B cell (primary cell): ENCODE data around the gene RINL. TPM values are rescaled to one million over a fixed set of nuclear protein-coding genes. Genes with fewer than 3 reads are reported as not detected.

Source experiments
- ATAC-seq: fragments of 200-7000 bp; cut with Tn5 transposase; one replicate; pipeline ENCODE4 v1.10.0; 2021; ENCODE audit warnings: low read depth, mild to moderate bottlenecking, moderate number of reproducible peaks, moderate library complexity
- CTCF ChIA-PET: fragments of 350-600 bp; sonication (Branson Sonifier 250); formaldehyde crosslinking; loops from one replicate; lab custom pipeline; 2021; ENCODE audit warnings: antibody characterized with exemption, inconsistent platforms; lab: Charles Lee
- POLR2A ChIA-PET: fragments of 350-600 bp; sonication (Branson Sonifier 250); formaldehyde crosslinking; loops from one replicate; lab custom pipeline; 2021; ENCODE audit warnings: antibody characterized with exemption; lab: Charles Lee
- DNase-seq: peaks from one replicate; pipeline ENCODE4 v3.0.0; 2013
- H2AFZ ChIP-seq: 2 replicates; pipeline ENCODE4 v1.6.1; 2012; ENCODE audit warnings: mild to moderate bottlenecking, low read depth, low read length; ENCODE audit not compliant: insufficient read depth, poor library complexity, severe bottlenecking
- H3K27ac ChIP-seq, 2 donors: 1 replicate in 1 of 2; 2 replicates in 1 of 2; pipeline ENCODE4 v1.5.1; 2012 to 2013; ENCODE audit warnings: low read length in 2 of 2, mild to moderate bottlenecking in 2 of 2, moderate library complexity in 1 of 2
- H3K27me3 ChIP-seq, 4 experiments: fragments of 200-600 bp in 1 of 4; sonication (generic) in 1 of 4; replicated peaks in 1 of 4; 1 replicate in 2 of 4; 2 replicates in 2 of 4; pipeline versions ENCODE4 v1.6.1 to v1.7.0; 2013 to 2016; ENCODE audit warnings: low read length in 3 of 4, mild to moderate bottlenecking in 2 of 4, mixed read lengths in 1 of 4, moderate library complexity in 1 of 4; ENCODE audit not compliant: insufficient read depth in 4 of 4, control insufficient read depth in 3 of 4; ENCODE audit errors: control extremely low read depth in 1 of 4
- H3K36me3 ChIP-seq, 2 experiments: replicated peaks in 1 of 2; 1 replicate in 1 of 2; 2 replicates in 1 of 2; pipeline versions ENCODE4 v1.6.1 to v1.7.1; 2013; ENCODE audit warnings: low read length in 1 of 2; ENCODE audit not compliant: insufficient read depth in 2 of 2, control insufficient read depth in 1 of 2; ENCODE audit errors: control extremely low read depth in 1 of 2, extremely low read depth in 1 of 2
- H3K4me1 ChIP-seq, 2 donors: fragments of 200-600 bp in 1 of 2; sonication (generic) in 1 of 2; 1 replicate in 1 of 2; 2 replicates in 1 of 2; pipeline versions ENCODE4 v1.5.1 to v1.6.1; 2013 to 2017; ENCODE audit warnings: low read length in 2 of 2; ENCODE audit not compliant: control insufficient read depth in 2 of 2, insufficient read depth in 2 of 2
- H3K4me2 ChIP-seq: replicated peaks from 2 replicates; pipeline ENCODE3; 2012; ENCODE audit warnings: mild to moderate bottlenecking, low read depth, low read length; ENCODE audit not compliant: poor library complexity, severe bottlenecking
- H3K4me3 ChIP-seq, 5 experiments: fragments of 200-600 bp in 1 of 5; sonication (generic) in 1 of 5; 1 replicate in 3 of 5; 2 replicates in 2 of 5; pipeline versions ENCODE4 v1.5.1 to v1.7.0; 2011 to 2016; ENCODE audit warnings: low read length in 4 of 5, mild to moderate bottlenecking in 4 of 5, low read depth in 2 of 5, control low read depth in 1 of 5, moderate library complexity in 1 of 5; ENCODE audit not compliant: insufficient read depth in 1 of 5; ENCODE audit errors: control extremely low read depth in 1 of 5, extremely low read depth in 1 of 5
- H3K79me2 ChIP-seq: fragments of 200-600 bp; sonication (generic); one replicate; pipeline ENCODE4 v1.6.0; 2016; ENCODE audit warnings: low read length; ENCODE audit not compliant: control insufficient read depth, insufficient read depth
- H3K9ac ChIP-seq: fragments of 200-600 bp; sonication (generic); 2 replicates; pipeline ENCODE4 v1.6.1; 2017; ENCODE audit warnings: mild to moderate bottlenecking, low read length, moderate library complexity
- H3K9me3 ChIP-seq, 3 donors: one replicate each; pipeline versions ENCODE4 v1.6.1 to v1.7.1; 2013; ENCODE audit warnings: low read length in 2 of 3; ENCODE audit not compliant: control insufficient read depth in 2 of 3, insufficient read depth in 1 of 3; ENCODE audit errors: control extremely low read depth in 1 of 3
- H4K20me1 ChIP-seq: 2 replicates; pipeline ENCODE4 v1.6.0; 2012; ENCODE audit warnings: mild to moderate bottlenecking, low read length; ENCODE audit not compliant: insufficient read depth, control insufficient read depth, poor library complexity, severe bottlenecking
- H3K27ac Mint-ChIP-seq: one replicate; pipeline ENCODE4 v1.8.0; 2021; ENCODE audit warnings: mixed read lengths
- H3K27me3 Mint-ChIP-seq: one replicate; pipeline ENCODE4 v1.8.0; 2021; ENCODE audit warnings: mixed read lengths
- H3K4me1 Mint-ChIP-seq: one replicate; pipeline ENCODE4 v1.8.0; 2021; ENCODE audit warnings: mixed read lengths
- H3K4me3 Mint-ChIP-seq: one replicate; pipeline ENCODE4 v1.8.0; 2021; ENCODE audit warnings: mixed read lengths
- H3K9me3 Mint-ChIP-seq: one replicate; pipeline ENCODE4 v1.8.0; 2022; ENCODE audit warnings: mixed read lengths; ENCODE audit not compliant: insufficient read depth
- CTCF ChIP-seq: fragments of 200-600 bp; IDR thresholded peaks from one replicate; pipeline ENCODE4 v1.8.0; 2022; ENCODE audit warnings: antibody characterized with exemption, mild to moderate bottlenecking
- EZH2 ChIP-seq: IDR thresholded peaks from 2 replicates; pipeline ENCODE4 v1.6.1; 2012; ENCODE audit warnings: borderline replicate concordance, low read depth, mild to moderate bottlenecking, moderate library complexity, low read length; ENCODE audit not compliant: insufficient read depth, poor library complexity, severe bottlenecking
- WGBS: methylation state at CpG from one replicate; pipeline ENCODE4 v1.1.5; 2013; ENCODE audit warnings: missing lambda C conversion rate; ENCODE audit not compliant: insufficient coverage; 5-methylcytosine and 5-hydroxymethylcytosine counted together
- intact Hi-C: fragments of 100-400 bp; cut with micrococcal nuclease; formaldehyde crosslinking; loops from one replicate; pipeline ENCODE4 v1.10.0; 2022
- polyA plus RNA-seq: library from polyadenylated mRNA; depleted of rRNA; stranded (reverse); fragments of >200 nt; gene quantifications from 2 replicates; pipeline ENCODE4 v1.2.3, GENCODE V29; 2012
- total RNA-seq, 2 donors: library from RNA; stranded (reverse); fragments of 120-200 nt in 1 of 2; gene quantifications; 1 replicate in 1 of 2; 2 replicates in 1 of 2; pipeline versions ENCODE4 v1.2.3 to v1.2.4, GENCODE V29; 2013 to 2022

Gene RINL
- total and polyA plus RNA-seq, 2 donors (not counting 1 experiment from before 2014, with no cell fraction given): 67.0 to 113 TPM

DNA sequence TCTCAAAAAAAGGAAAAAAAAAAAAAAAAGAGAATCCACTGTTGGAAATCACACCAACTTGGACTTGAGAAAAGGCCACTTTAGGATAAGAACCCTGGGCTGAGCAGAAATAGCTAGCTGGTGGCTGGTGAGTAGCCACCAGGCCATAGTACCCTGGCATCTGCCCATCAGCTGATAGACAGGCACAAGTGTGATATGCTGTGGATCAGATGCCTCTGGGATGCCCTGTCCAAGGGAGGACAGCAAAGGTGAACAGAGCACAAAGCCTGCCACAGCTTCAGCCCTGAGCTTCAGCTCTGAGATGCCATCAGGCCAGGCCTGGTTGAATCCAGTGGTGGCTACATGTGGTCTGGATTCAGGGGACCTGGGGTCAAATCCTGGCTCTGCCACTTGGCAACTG, 12.6 kb upstream of the RINL start:
- Histone ChIP-seq H3K4me2 (no peak overlapping the region), H3K79me2 (peaks cover 34% of the 10 kb centered on the region), H3K4me1 (peaks cover 3 to 11% of the 10 kb centered on the region in 2 donors), H3K9ac (no peak overlapping the region), H3K4me3 (no peak overlapping the region), H2AFZ (no peak overlapping the region), H4K20me1 (no peaks in the 10 kb centered on the region), H3K9me3 (no peaks in the 10 kb centered on the region), H3K27ac (no peak overlapping the region), H3K36me3 (peaks cover 0 to 23% of the 10 kb centered on the region in 2 experiments), H3K27me3 (no peaks in the 10 kb centered on the region)
- DNase-seq (no peak), ATAC-seq (no peak)
- CTCF ChIA-PET: interaction anchor here (1.0 kb wide), 1 partner anchor 41 kb away, joined by 3 read pairs; no protein-coding TSS in a partner anchor
- Mint-ChIP-seq H3K27me3 (no peaks in the 10 kb centered on the region), H3K27ac (no peak overlapping the region), H3K4me1 (peaks cover 4% of the 10 kb centered on the region), H3K9me3 (no peaks in the 10 kb centered on the region), H3K4me3 (no peak overlapping the region)
- no peak for TF ChIP-seq CTCF
- no peak for TF ChIP-seq EZH2
- intact Hi-C loops: no loop called here
- POLR2A ChIA-PET: no interaction called here

- ChIA-PET CTCF (interaction anchor here (1.4 to 3.2 kb wide), 2 partner anchors 40 to 120 kb away, joined by 3 to 24 read pairs; no protein-coding TSS in a partner anchor), POLR2A (no interaction called here)
- Histone ChIP-seq H3K4me1 (peaks cover 3 to 8% of the 10 kb centered on the region in 2 donors), H3K9me3 (no peaks in the 10 kb centered on the region), H3K36me3 (peaks cover 0 to 23% of the 10 kb centered on the region in 2 experiments), H3K4me2 (no peak overlapping the region), H4K20me1 (no peaks in the 10 kb centered on the region), H3K79me2 (peaks cover 27% of the 10 kb centered on the region), H3K27ac (no peak overlapping the region), H3K4me3 (no peak overlapping the region), H3K27me3 (no peaks in the 10 kb centered on the region), H3K9ac (no peak overlapping the region), H2AFZ (no peak overlapping the region)
- TF ChIP-seq EZH2: no peak
- no peak for TF ChIP-seq CTCF
- ATAC-seq: no peak
- Mint-ChIP-seq H3K4me1 (peaks cover 3% of the 10 kb centered on the region), H3K9me3 (no peaks in the 10 kb centered on the region), H3K27me3 (no peaks in the 10 kb centered on the region), H3K4me3 (no peak overlapping the region), H3K27ac (no peak overlapping the region)
- DNase-seq: no peak
- 96% methylated on average over 4 of the region's 8 CpGs for WGBS
- intact Hi-C loops: no loop called here
Observed at GRCh38 chr19:38889803-38890202, 11.7 kb upstream of the RINL start.
